Globus pallidus (tissue), 1 donor: ENCODE results near the gene TMX1.
A peak's percentile ranks its signal among the peaks of the same experiment; 100 is the strongest.

Experiments
- DNase-seq: peaks from one replicate; pipeline ENCODE4 v3.0.0-alpha.2; 2015; ENCODE audit warnings: low spot score

The TMX1 gene

DNA sequence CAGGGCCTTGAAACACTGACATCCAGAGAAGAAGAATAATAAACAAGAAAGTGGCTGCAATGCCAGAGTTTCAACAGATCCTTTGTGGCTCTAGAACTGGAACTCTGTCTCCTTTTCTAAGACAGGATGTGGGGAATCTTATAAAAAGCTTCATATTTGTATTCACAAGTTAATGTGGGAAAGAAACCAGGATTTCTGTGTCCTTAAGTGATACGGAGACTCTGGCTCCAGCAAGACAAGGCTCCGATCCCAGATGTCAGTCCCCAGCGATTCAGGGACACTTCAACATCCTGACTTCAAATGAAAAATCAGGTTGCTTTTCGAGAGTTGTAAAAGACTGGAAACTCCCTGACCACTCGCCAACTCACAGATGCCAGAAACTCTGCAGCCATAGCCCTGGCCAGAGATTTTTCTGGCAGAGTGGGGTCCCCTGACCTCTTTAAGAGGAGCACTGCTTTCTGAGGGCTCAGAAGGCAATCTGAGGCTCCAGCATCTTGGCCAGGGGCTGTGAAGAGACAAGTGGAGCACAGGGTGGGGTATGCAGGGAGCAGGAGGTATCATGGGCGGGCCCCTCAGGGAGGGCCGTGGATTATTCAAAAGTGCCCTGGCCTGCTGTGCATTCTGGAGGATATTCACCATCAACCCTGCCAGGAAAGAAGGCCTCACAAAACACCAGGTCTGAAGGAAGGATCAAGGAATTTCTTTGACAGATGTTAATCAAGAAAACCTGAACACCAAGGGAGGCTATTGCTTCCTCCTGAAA is 53.3 kb downstream of the TMX1 start:
- DNase-seq, result peak; percentile 36

DNA sequence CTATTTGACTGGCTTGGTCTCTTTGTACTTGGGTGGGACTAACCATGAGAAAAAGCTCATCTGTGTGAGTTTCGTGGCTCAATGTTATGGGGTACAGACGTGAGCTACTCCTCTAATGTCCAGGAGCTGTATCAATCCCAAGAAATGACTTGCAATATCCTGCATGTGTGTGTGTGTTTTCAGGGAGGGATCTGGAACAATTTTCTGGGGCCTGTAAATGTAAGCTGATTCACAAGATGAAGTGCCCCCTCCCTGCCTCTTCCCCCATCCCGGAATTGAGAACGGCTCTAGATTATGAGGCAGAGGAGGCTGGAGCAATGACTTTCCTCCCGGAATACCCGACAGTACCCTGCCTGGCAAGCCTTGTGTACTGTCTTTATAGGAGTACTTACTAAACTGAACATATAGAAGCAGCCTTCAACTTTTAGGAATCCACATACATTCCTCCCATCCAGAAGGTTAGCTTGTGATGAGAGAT is 53.9 kb downstream of the TMX1 start:
- DNase-seq, result no peak

- DNase-seq, result no peak
These were observed 55.0 kb downstream of the TMX1 start for GRCh38 chr14:51294951-51295525.

DNA sequence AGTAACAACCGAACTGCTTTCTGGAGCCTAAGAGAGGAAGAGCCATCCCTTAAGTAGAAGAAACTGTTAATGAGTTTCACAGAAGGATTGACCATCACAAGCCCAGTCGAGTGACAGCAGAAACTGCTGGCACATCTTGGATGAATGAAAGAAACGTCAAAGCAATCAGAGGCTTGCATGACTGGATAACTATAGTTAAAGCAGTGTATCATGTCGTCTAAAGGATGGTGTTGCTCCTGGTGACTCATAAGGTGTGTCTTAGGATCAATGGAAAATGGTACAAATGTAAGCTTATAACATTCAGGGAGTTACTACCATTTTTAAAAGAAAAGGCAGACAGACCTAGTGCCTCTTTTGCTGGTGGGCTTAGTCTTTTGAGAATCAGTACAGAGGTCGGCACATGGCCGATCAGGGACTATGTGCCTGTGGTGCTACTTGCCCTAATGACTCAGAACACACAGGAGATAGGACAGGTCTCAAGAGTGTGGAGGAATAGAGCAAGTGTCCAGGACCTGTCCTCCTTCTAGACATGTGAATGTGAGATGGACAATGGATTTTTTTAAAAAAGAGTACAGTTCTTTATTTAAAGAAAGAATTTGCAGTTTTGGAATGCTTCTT is 55.7 kb downstream of the TMX1 start:
- DNase-seq, result no peak

DNA sequence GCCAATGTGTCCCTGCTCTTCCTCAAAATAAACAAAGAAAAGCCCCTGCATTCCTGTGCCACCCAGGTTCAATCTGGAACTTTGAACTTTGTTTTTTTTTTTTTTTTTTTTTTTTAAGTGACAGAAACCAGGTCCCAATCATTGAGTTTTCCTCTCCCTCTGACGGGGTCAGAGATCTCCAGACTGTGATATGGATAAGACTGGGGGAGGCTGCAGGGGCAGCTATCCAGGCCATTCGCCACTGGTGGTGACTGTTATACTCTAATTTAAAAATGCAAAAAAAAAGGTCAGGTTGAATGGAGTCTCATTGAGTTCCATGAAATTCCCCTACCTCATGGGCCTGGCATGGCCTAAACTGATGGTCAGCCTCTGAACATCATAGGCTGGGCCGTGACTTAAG is 57.0 kb downstream of the TMX1 start:
- no peak for DNase-seq

DNA sequence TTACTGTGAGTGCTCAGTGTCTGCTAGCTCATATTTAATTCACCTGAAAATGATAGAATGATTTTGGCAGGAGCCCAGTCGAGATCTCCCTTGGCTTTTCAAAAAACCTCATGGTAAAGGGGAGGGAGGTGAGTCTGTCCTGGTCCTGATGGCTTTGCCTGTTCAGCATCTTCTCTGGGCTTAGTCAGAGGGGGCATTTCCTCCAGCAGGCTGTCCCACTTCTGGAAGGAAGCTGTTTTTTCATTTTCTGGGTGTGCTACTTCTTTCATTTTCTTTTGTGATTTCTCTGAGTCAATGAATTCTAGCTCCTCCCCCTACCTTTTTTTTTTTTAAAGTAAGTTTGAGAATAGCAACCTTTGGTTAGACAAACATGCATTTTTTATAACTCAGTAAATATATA is 58.8 kb downstream of the TMX1 start:
- DNase-seq, result no peak

GRCh38 chr14:51302295-51303030 is 62.4 kb downstream of the TMX1 start:
- DNase-seq, result no peak

GRCh38 chr14:51304438-51304837 is 64.4 kb downstream of the TMX1 start:
- no peak for DNase-seq

- no peak for DNase-seq
These were observed 64.9 kb downstream of the TMX1 start for GRCh38 chr14:51304941-51305340.

DNA sequence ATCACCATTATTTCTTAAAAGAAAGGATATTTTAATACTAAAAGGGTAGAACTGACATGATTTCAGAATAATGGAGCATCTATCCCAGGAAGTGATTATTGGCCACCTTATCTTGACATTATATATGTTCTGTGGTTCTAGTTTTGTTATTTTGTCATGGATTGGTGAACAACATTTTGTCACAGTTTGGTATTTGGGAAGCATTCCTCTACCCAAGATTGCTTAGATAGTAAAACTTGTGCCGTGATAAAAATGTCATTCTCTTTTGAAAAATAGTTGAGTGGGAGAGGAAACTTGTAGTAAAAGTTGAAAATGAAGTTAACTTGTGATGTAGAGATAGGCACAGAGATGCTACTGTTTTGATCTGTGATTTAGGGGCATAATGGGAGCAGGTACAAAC is 65.7 kb downstream of the TMX1 start:
- DNase-seq, result no peak
